ENCODE results near the gene RAPGEFL1. TPM values are rescaled to one million over a fixed set of nuclear protein-coding genes. Genes with fewer than 3 reads are reported as not detected.
"Not testable (repeated sequence)": the region's sequence is repeated elsewhere in the genome, so short reads cannot be mapped to it uniquely, and the experiment has no call there.

Gene RAPGEFL1
- total RNA-seq, 1 donor from 2014 or later, result 23.8 TPM

- H3K4me3 Mint-ChIP-seq, result peak overlapping the region; percentile 77
These were observed 40.9 kb downstream of the RAPGEFL1 start for GRCh38 chr17:40218006-40218739.

GRCh38 chr17:40218740-40219593, 41.7 kb downstream of the RAPGEFL1 start, which contains the start of gene WIPF2:
Gene WIPF2 (plus strand): TSS chr17:40219304. CDS start chr17:40256460, 37,156 bp downstream.
- peak within 1 kb of the TSS; percentile 77 for H3K4me3 Mint-ChIP-seq
- peak; percentile 92 for TF ChIP-seq CTCF (IDR thresholded peaks at IDR 0.05; ENCODE audit: unreplicated experiment)
- no peaks in the 10 kb centered on the region for H3K27me3 Mint-ChIP-seq (ENCODE audit: low read depth)
- peak; percentile 96 to 98 for DNase-seq (ENCODE audit: low spot score in 2 of 2, unreplicated experiment in 2 of 2)
- peaks cover 13% of the 10 kb centered on the region for H3K4me1 Mint-ChIP-seq
- no peaks in the 10 kb centered on the region for H3K9me3 Mint-ChIP-seq
- H3K36me3 Mint-ChIP-seq, result no peaks in the 10 kb centered on the region
- peak within 1 kb of the TSS; percentile 100 for H3K27ac Mint-ChIP-seq

More at GRCh38 chr17:40218006-40218739, 40.9 kb downstream of the RAPGEFL1 start:
- Mint-ChIP-seq H3K27ac (peak overlapping the region; percentile 100), H3K27me3 (ENCODE audit: low read depth) (no peaks in the 10 kb centered on the region), H3K4me1 (peaks cover 13% of the 10 kb centered on the region), H3K9me3 (no peaks in the 10 kb centered on the region), H3K36me3 (no peaks in the 10 kb centered on the region)
- no peak for TF ChIP-seq CTCF (IDR thresholded peaks at IDR 0.05; ENCODE audit: unreplicated experiment)
- no peak for DNase-seq (ENCODE audit: low spot score in 2 of 2, unreplicated experiment in 2 of 2)

- no peaks in the 10 kb centered on the region for H3K36me3 Mint-ChIP-seq
- TF ChIP-seq CTCF (IDR thresholded peaks at IDR 0.05; ENCODE audit: unreplicated experiment), result no peak
- peak overlapping the region; percentile 77 for H3K4me3 Mint-ChIP-seq
- H3K4me1 Mint-ChIP-seq, result peaks cover 16% of the 10 kb centered on the region
- peak in 1 of 2 experiments; percentile 58 for DNase-seq (ENCODE audit: low spot score in 2 of 2, unreplicated experiment in 2 of 2)
- H3K27ac Mint-ChIP-seq, result peak overlapping the region; percentile 89
- H3K9me3 Mint-ChIP-seq, result no peaks in the 10 kb centered on the region
- no peaks in the 10 kb centered on the region for H3K27me3 Mint-ChIP-seq (ENCODE audit: low read depth)
These were observed 42.5 kb downstream of the RAPGEFL1 start for GRCh38 chr17:40219594-40220338.

GRCh38 chr17:40224718-40225550, 47.7 kb downstream of the RAPGEFL1 start:
- peaks cover 9% of the 10 kb centered on the region for H3K36me3 Mint-ChIP-seq
- TF ChIP-seq CTCF (IDR thresholded peaks at IDR 0.05; ENCODE audit: unreplicated experiment), result no peak
- peaks cover 9% of the 10 kb centered on the region for H3K4me1 Mint-ChIP-seq
- H3K9me3 Mint-ChIP-seq, result no peaks in the 10 kb centered on the region
- peak overlapping the region; percentile 69 for H3K27ac Mint-ChIP-seq
- no peak for DNase-seq (ENCODE audit: low spot score in 2 of 2, unreplicated experiment in 2 of 2)
- H3K27me3 Mint-ChIP-seq (ENCODE audit: low read depth), result no peaks in the 10 kb centered on the region
- H3K4me3 Mint-ChIP-seq, result no peak overlapping the region

- not testable (repeated sequence) for H3K27ac Mint-ChIP-seq; H3K4me3 Mint-ChIP-seq; H3K4me1 Mint-ChIP-seq; DNase-seq (ENCODE audit: low spot score in 2 of 2, unreplicated experiment in 2 of 2); H3K27me3 Mint-ChIP-seq (ENCODE audit: low read depth); H3K9me3 Mint-ChIP-seq
- peaks cover 20% of the 10 kb centered on the region for H3K36me3 Mint-ChIP-seq
These were observed 51.9 kb downstream of the RAPGEFL1 start for GRCh38 chr17:40229146-40229545.

Data from mesothelial cell of epicardium (in vitro differentiated cells).